ENCODE results near the gene CLCN5.

CLCN5 gene

GRCh38 chrX:50068285-50068563 is 145.8 kb downstream of the CLCN5 start:
- no peak overlapping the region for H3K4me3 ChIP-seq (ENCODE audit: low read length)
- DNase-seq (ENCODE audit: low read depth, low spot score) = no peak

DNA sequence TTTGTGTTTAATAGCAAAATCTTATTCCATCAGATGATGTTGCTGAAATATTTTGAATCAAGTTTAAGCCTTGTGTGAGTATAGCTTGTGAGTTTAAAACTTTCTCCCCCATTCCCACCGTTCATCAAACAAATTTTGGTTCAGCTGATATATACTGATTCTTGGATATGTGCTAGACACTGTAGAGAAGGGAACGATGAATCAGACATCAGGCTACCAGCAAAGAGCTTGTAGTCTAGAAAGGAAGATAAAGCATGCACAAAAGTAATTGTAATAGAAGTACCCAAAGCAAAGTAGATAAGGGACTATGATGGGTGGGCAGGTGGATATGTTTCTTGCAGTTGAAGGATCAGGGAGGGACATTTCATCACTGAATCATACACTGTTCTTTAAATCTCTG is 146.5 kb downstream of the CLCN5 start:
- DNase-seq (ENCODE audit: low read depth, low spot score) = no peak
- H3K4me3 ChIP-seq (ENCODE audit: low read length) = no peak overlapping the region

GRCh38 chrX:50071494-50071893 is 149.1 kb downstream of the CLCN5 start:
- no peak for DNase-seq (ENCODE audit: low read depth, low spot score)
- H3K4me3 ChIP-seq (ENCODE audit: low read length) = no peak overlapping the region

- H3K4me3 ChIP-seq (ENCODE audit: low read length) = no peak overlapping the region
- DNase-seq (ENCODE audit: low read depth, low spot score) = no peak
Measured at GRCh38 chrX:50072110-50072509, 149.7 kb downstream of the CLCN5 start.

- no peak for DNase-seq (ENCODE audit: low read depth, low spot score)
Measured at GRCh38 chrX:50073601-50074000, 151.2 kb downstream of the CLCN5 start.

DNA sequence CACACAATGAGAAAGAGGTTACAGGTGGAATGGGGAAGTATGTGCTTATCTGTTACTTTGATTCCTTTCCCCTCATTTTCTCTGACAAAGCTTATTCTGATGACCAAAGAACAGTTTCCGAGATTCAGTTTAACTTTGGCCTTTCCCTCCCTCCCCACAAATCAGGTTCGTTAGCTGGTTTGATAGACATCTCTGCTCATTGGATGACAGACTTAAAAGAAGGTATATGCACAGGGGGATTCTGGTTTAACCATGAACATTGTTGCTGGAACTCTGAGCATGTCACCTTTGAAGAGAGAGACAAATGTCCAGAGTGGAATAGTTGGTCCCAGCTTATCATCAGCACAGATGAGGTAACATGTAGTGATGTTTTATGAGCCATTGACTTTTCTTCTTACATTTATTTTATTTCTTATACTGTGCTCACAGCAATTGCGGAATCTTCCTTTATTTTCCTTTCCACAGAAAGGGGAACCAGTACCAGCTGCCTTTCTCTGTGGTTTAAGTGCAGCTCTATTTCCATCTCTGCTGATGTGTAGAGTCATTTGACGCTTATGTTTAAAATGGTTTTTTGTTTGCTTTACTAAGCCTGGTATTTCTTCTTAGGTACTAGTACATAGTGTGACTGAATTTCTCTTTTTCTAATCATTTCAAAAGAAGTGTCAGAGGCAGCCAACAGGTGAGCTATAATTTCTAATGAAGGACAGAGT is 153.4 kb downstream of the CLCN5 start:
- H3K4me3 ChIP-seq (ENCODE audit: low read length) = no peak overlapping the region
- no peak for DNase-seq (ENCODE audit: low read depth, low spot score)

More at GRCh38 chrX:50073601-50074000, 151.2 kb downstream of the CLCN5 start:
- no peak overlapping the region for H3K4me3 ChIP-seq (ENCODE audit: low read length)

- no peak for DNase-seq (ENCODE audit: low read depth, low spot score)
Measured at GRCh38 chrX:50081282-50081889, 159.0 kb downstream of the CLCN5 start.

GRCh38 chrX:50082741-50083140 is 160.3 kb downstream of the CLCN5 start:
- DNase-seq (ENCODE audit: low read depth, low spot score) = no peak
- no peak overlapping the region for H3K4me3 ChIP-seq (ENCODE audit: low read length)

More at GRCh38 chrX:50081282-50081889, 159.0 kb downstream of the CLCN5 start:
- no peak overlapping the region for H3K4me3 ChIP-seq (ENCODE audit: low read length)

DNA sequence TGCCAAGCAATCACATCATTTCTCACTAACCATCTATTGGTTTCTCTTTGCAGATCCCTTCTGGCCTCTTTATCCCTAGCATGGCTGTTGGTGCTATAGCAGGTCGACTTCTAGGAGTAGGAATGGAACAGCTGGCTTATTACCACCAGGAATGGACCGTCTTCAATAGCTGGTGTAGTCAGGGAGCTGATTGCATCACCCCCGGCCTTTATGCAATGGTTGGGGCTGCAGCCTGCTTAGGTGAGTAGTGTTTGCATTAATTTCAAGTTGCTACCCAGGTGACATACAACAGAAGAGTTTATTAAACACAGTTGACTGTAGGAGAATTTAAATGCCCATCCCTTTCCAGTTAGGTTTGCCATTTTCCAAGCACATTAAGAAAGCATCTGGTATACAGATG is 166.2 kb downstream of the CLCN5 start:
- no peak for DNase-seq (ENCODE audit: low read depth, low spot score)
- H3K4me3 ChIP-seq (ENCODE audit: low read length) = no peak overlapping the region

GRCh38 chrX:50093625-50094024 is 171.2 kb downstream of the CLCN5 start:
- no peak for DNase-seq (ENCODE audit: low read depth, low spot score)
- no peak overlapping the region for H3K4me3 ChIP-seq (ENCODE audit: low read length)

DNA sequence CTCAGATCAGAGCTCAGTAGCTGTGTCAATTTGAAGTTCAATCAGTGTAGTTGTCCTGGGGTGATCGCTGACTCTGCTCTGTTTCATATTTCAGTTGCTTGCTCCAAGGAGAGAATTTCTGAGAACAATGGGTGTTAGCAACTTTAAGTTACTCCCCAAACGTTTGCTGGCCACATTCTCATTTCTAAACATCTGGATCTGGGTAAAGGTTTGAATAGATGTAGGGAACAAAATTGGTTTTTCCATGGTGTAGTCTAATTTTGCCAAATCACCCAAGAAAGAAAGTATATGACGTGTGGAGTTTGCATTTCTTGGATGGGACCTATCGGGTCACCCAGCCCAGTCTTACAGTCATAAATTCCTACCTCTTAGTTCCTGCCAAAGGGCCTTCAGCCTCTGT is 174.7 kb downstream of the CLCN5 start:
- DNase-seq (ENCODE audit: low read depth, low spot score) = no peak
- no peak overlapping the region for H3K4me3 ChIP-seq (ENCODE audit: low read length)

DNA sequence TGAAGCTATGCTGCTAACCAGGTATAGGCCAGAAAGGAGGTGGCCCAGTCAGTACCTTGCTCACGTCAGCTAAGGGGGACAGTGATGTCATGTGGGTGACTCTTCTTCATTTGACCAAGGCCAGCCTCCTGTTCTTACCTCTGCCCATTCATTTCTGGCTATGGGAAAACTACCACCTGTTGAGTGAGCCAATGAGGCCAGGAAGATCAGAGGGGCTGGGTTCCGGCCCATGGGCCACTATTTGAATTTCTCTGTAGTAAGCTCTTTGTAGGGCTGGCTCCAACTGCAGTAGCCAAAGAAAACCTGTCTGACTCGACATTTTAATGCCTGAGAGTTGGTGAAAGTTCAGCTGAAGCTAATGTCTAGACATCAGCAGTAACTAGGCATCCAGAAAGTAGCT is 175.8 kb downstream of the CLCN5 start:
- no peak overlapping the region for H3K4me3 ChIP-seq (ENCODE audit: low read length)

GRCh38 chrX:50098749-50099148 is 176.4 kb downstream of the CLCN5 start:
- no peak for DNase-seq (ENCODE audit: low read depth, low spot score)
- H3K4me3 ChIP-seq (ENCODE audit: low read length) = no peak overlapping the region

More for the DNA sequence above, 175.8 kb downstream of the CLCN5 start:
- DNase-seq (ENCODE audit: low read depth, low spot score) = no peak

- no peak overlapping the region for H3K4me3 ChIP-seq (ENCODE audit: low read length)
- DNase-seq (ENCODE audit: low read depth, low spot score) = no peak
Measured at GRCh38 chrX:50099331-50099730, 176.9 kb downstream of the CLCN5 start.

GRCh38 chrX:50100188-50100587 is 177.8 kb downstream of the CLCN5 start:
- DNase-seq (ENCODE audit: low read depth, low spot score) = peak; percentile 7
- H3K4me3 ChIP-seq (ENCODE audit: low read length) = no peak overlapping the region

GRCh38 chrX:50103176-50103575 is 180.8 kb downstream of the CLCN5 start:
- H3K4me3 ChIP-seq (ENCODE audit: low read length) = no peak overlapping the region
- no peak for DNase-seq (ENCODE audit: low read depth, low spot score)

- no peak for DNase-seq (ENCODE audit: low read depth, low spot score)
- H3K4me3 ChIP-seq (ENCODE audit: low read length) = no peak overlapping the region
Measured at GRCh38 chrX:50103866-50104566, 181.6 kb downstream of the CLCN5 start.

GRCh38 chrX:50106051-50106675 is 183.8 kb downstream of the CLCN5 start:
- no peak overlapping the region for H3K4me3 ChIP-seq (ENCODE audit: low read length)
- DNase-seq (ENCODE audit: low read depth, low spot score) = no peak

GRCh38 chrX:50107470-50107869 is 185.1 kb downstream of the CLCN5 start:
- H3K4me3 ChIP-seq (ENCODE audit: low read length) = no peak overlapping the region
- DNase-seq (ENCODE audit: low read depth, low spot score) = no peak

GRCh38 chrX:50108264-50108663 is 185.9 kb downstream of the CLCN5 start:
- H3K4me3 ChIP-seq (ENCODE audit: low read length) = no peak overlapping the region
- no peak for DNase-seq (ENCODE audit: low read depth, low spot score)
